HepG2 (cell line): ENCODE data around the gene ZNF425. TPM values are rescaled to one million over a fixed set of nuclear protein-coding genes. Genes with fewer than 3 reads are reported as not detected.

ENCODE experiments used
- HOXA9 ChIP-seq: sonication (generic); formaldehyde crosslinking; IDR thresholded peaks from 2 replicates; pipeline ENCODE4 v1.8.1; 2022; ENCODE audit warnings: missing genetic modification reagents, mild to moderate bottlenecking, moderate library complexity, borderline replicate concordance
- JUNB ChIP-seq: sonication (generic); formaldehyde crosslinking; IDR thresholded peaks from 2 replicates; pipeline ENCODE4 v1.8.0; 2022; ENCODE audit warnings: missing genetic modification reagents, mild to moderate bottlenecking, borderline replicate concordance
- MXD3 ChIP-seq: IDR thresholded peaks from 2 replicates; pipeline ENCODE4 v1.6.1; 2016; ENCODE audit warnings: mild to moderate bottlenecking, missing biosample characterization, missing genetic modification reagents
- MZF1 ChIP-seq: sonication (generic); formaldehyde crosslinking; IDR thresholded peaks from 2 replicates; pipeline ENCODE4 v1.8.1; 2023; ENCODE audit warnings: mild to moderate bottlenecking, missing genetic modification reagents, borderline replicate concordance
- ONECUT2 ChIP-seq: sonication (generic); formaldehyde crosslinking; IDR thresholded peaks from 2 replicates; pipeline ENCODE4 v1.4.0; 2020; ENCODE audit warnings: missing genetic modification reagents
- RELA ChIP-seq: sonication (generic); formaldehyde crosslinking; IDR thresholded peaks from 2 replicates; pipeline ENCODE4 v1.4.0; 2020; ENCODE audit warnings: missing genetic modification reagents
- RERE ChIP-seq: IDR thresholded peaks from 2 replicates; pipeline ENCODE4 v1.6.1; 2016; ENCODE audit warnings: low read depth, missing genetic modification reagents, missing compliant biosample characterization
- SALL2 ChIP-seq: sonication (generic); formaldehyde crosslinking; IDR thresholded peaks from 2 replicates; pipeline ENCODE4 v1.8.1; 2023; ENCODE audit warnings: mild to moderate bottlenecking, missing genetic modification reagents, inconsistent platforms
- SRSF4 ChIP-seq: fragments of 200-400 bp; formaldehyde crosslinking; IDR thresholded peaks from one replicate; pipeline ENCODE4 v1.6.1; 2018; ENCODE audit warnings: mild to moderate bottlenecking, low read depth, low read length, moderate library complexity; ENCODE audit not compliant: poor library complexity, severe bottlenecking
- ZBTB20 ChIP-seq: sonication (generic); formaldehyde crosslinking; IDR thresholded peaks from 2 replicates; pipeline ENCODE4 v1.8.1; 2023; ENCODE audit warnings: missing genetic modification reagents, low read depth, mild to moderate bottlenecking, borderline replicate concordance
- ZNF124 ChIP-seq: sonication (generic); formaldehyde crosslinking; IDR thresholded peaks from 2 replicates; pipeline ENCODE4 v1.4.0; 2020; ENCODE audit warnings: missing genetic modification reagents
- ZNF879 ChIP-seq: sonication (generic); formaldehyde crosslinking; IDR thresholded peaks from 2 replicates; pipeline ENCODE4 v1.8.1; 2023; ENCODE audit warnings: missing genetic modification reagents
- polyA plus RNA-seq, 8 experiments: library from polyadenylated mRNA; depleted of rRNA in 3 of 8; stranded (reverse) in 7 of 8; unstranded in 1 of 8; fragments of >200 nt; fragmentation: Illumina TruSeq in 4 of 8; extraction: Trizol in 4 of 8; gene quantifications; 2 replicates each; pipeline versions ENCODE4 v1.2.1 to v1.2.3, GENCODE V29; 2011 to 2016; ENCODE audit warnings: low read depth in 4 of 8, missing spikeins in 1 of 8, mixed read lengths in 1 of 8; ENCODE audit not compliant: insufficient read depth in 1 of 8
- total RNA-seq, 5 experiments: library from RNA; depleted of rRNA; stranded (reverse); fragments of >200 nt; fragmentation: Illumina TruSeq; extraction: Trizol; gene quantifications; 2 replicates each; pipeline ENCODE4 v1.2.3, GENCODE V29; 2016; ENCODE audit warnings: low read depth in 1 of 5
- TF ChIP-seq, protein P1 (sequence below): sonication (generic); formaldehyde crosslinking; IDR thresholded peaks from 2 replicates; pipeline ENCODE4 v1.4.0; 2020; ENCODE audit warnings: mild to moderate bottlenecking, missing genetic modification reagents
- TF ChIP-seq, protein P2 (sequence below): sonication (generic); formaldehyde crosslinking; IDR thresholded peaks from 2 replicates; pipeline ENCODE4 v1.4.0; 2020; ENCODE audit warnings: missing genetic modification reagents
- TF ChIP-seq, protein P3 (sequence below): sonication (generic); formaldehyde crosslinking; IDR thresholded peaks from 2 replicates; pipeline ENCODE4 v1.8.1; 2022; ENCODE audit warnings: low read depth, mild to moderate bottlenecking, missing genetic modification reagents

The ZNF425 gene
- total and polyA plus RNA-seq, 2 of the 13 experiments (the other 11 are each of a cell fraction or from before 2014, with no cell fraction given): 0.51 to 1.1 TPM

DNA sequence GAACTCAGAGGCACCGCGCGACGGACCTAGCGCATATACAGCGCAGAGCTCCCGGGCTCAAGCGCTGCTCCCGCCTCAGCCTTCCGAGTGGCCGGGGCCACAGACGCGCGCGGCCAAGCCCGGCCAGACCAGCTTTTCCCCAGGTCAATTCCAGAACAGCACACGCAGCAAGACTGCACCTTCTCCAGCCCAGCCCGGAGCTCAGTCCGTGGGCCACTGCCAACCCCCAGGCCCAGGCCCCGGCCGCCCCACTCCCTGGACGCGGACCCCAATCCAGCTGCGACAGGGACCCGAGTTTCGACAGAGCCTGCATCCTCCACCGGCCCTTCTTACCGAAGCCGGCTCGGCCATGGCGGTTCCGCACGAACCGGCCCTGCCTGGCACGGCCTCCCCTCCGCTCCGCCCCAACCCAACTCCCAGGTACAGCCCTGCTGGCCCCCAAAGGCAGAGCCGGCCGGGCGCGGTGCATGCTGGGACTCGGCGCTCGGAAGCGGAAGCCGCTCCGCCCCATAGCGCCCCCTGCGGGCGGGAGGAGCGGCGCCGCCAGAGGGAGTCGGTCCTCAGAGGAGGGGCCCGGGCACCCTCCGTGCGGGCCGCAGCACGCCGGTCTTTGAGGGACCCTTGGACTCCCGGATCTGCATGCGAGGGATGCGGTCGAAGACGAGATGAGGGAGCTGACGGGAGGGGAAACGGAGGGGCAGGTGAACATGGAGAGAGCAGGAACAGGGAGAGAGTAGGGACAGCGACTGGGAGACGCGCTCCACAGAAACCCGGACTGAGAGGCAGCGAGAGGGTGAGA is at the start of gene ZNF425 (continued):
- TF ChIP-seq SRSF4: no peak
- no peak; the same call in 1 of the 2 replicates for TF ChIP-seq RERE (CRISPR knock-in tag)
- peak; percentile 72 for TF ChIP-seq ZNF124 (CRISPR knock-in tag)
- TF ChIP-seq, protein P1, sequence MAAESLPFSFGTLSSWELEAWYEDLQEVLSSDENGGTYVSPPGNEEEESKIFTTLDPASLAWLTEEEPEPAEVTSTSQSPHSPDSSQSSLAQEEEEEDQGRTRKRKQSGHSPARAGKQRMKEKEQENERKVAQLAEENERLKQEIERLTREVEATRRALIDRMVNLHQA (CRISPR knock-in tag): no peak
- no peak for TF ChIP-seq ONECUT2 (CRISPR knock-in tag)
- TF ChIP-seq, protein P2, sequence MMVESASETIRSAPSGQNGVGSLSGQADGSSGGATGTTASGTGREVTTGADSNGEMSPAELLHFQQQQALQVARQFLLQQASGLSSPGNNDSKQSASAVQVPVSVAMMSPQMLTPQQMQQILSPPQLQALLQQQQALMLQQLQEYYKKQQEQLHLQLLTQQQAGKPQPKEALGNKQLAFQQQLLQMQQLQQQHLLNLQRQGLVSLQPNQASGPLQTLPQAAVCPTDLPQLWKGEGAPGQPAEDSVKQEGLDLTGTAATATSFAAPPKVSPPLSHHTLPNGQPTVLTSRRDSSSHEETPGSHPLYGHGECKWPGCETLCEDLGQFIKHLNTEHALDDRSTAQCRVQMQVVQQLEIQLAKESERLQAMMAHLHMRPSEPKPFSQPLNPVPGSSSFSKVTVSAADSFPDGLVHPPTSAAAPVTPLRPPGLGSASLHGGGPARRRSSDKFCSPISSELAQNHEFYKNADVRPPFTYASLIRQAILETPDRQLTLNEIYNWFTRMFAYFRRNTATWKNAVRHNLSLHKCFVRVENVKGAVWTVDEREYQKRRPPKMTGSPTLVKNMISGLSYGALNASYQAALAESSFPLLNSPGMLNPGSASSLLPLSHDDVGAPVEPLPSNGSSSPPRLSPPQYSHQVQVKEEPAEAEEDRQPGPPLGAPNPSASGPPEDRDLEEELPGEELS (CRISPR knock-in tag): no peak; the same call in 1 of the 2 replicates
- TF ChIP-seq ZBTB20: peak; percentile 71
- TF ChIP-seq MXD3: peak; percentile 74
- peak; percentile 63; the same call in 1 of the 2 replicates for TF ChIP-seq RELA (CRISPR knock-in tag)
- TF ChIP-seq JUNB (CRISPR knock-in tag): peak; percentile 39; the same call in 1 of the 2 replicates
- peak; percentile 30; the same call in 1 of the 2 replicates for TF ChIP-seq MZF1
- no peak; the same call in 1 of the 2 replicates for TF ChIP-seq HOXA9 (CRISPR knock-in tag)
- TF ChIP-seq, protein P3, sequence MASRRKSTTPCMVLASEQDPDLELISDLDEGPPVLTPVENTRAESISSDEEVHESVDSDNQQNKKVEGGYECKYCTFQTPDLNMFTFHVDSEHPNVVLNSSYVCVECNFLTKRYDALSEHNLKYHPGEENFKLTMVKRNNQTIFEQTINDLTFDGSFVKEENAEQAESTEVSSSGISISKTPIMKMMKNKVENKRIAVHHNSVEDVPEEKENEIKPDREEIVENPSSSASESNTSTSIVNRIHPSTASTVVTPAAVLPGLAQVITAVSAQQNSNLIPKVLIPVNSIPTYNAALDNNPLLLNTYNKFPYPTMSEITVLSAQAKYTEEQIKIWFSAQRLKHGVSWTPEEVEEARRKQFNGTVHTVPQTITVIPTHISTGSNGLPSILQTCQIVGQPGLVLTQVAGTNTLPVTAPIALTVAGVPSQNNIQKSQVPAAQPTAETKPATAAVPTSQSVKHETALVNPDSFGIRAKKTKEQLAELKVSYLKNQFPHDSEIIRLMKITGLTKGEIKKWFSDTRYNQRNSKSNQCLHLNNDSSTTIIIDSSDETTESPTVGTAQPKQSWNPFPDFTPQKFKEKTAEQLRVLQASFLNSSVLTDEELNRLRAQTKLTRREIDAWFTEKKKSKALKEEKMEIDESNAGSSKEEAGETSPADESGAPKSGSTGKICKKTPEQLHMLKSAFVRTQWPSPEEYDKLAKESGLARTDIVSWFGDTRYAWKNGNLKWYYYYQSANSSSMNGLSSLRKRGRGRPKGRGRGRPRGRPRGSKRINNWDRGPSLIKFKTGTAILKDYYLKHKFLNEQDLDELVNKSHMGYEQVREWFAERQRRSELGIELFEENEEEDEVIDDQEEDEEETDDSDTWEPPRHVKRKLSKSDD (CRISPR knock-in tag): peak; percentile 69; the same call in 1 of the 2 replicates
- peak; percentile 96 for TF ChIP-seq ZNF879
- peak; percentile 93 for TF ChIP-seq SALL2
